ENCODE data around the gene ARHGAP29.

ARHGAP29 gene

GRCh38 chr1:94237291-94238226 lies at the start of gene ARHGAP29:
ARHGAP29 (minus strand) TSS chr1:94237584; CDS start chr1:94231611, 5,973 bp downstream.
- peak in 23 of 51 donors; percentile 2 to 59 (median 26) for DNase-seq

GRCh38 chr1:94286864-94287437 lies 49.6 kb upstream of the ARHGAP29 start:
- DNase-seq, result no peak

GRCh38 chr1:94285031-94285654 lies 47.8 kb upstream of the ARHGAP29 start:
- DNase-seq, result no peak

GRCh38 chr1:94284476-94284875 lies 47.1 kb upstream of the ARHGAP29 start:
- DNase-seq, result no peak

GRCh38 chr1:94283462-94283861 lies 46.1 kb upstream of the ARHGAP29 start:
- DNase-seq, result no peak

- no peak for DNase-seq
Observed at GRCh38 chr1:94282143-94282711, 44.8 kb upstream of the ARHGAP29 start.

GRCh38 chr1:94281361-94282142 lies 44.2 kb upstream of the ARHGAP29 start:
- DNase-seq, result no peak

- no peak for DNase-seq
Observed at GRCh38 chr1:94280541-94280940, 43.2 kb upstream of the ARHGAP29 start.

GRCh38 chr1:94279462-94279861 lies 42.1 kb upstream of the ARHGAP29 start:
- DNase-seq, result no peak

GRCh38 chr1:94279038-94279437 lies 41.7 kb upstream of the ARHGAP29 start:
- no peak for DNase-seq

- no peak for DNase-seq
Observed at GRCh38 chr1:94276988-94277434, 39.6 kb upstream of the ARHGAP29 start.

GRCh38 chr1:94275083-94275482 lies 37.7 kb upstream of the ARHGAP29 start:
- no peak for DNase-seq

GRCh38 chr1:94274561-94274960 lies 37.2 kb upstream of the ARHGAP29 start:
- DNase-seq, result no peak

GRCh38 chr1:94273111-94273510 lies 35.7 kb upstream of the ARHGAP29 start:
- no peak for DNase-seq

- DNase-seq, result no peak
Observed at GRCh38 chr1:94272388-94272787, 35.0 kb upstream of the ARHGAP29 start.

GRCh38 chr1:94271373-94271772 lies 34.0 kb upstream of the ARHGAP29 start:
- no peak for DNase-seq

- no peak for DNase-seq
Observed at GRCh38 chr1:94270801-94271203, 33.4 kb upstream of the ARHGAP29 start.

- no peak for DNase-seq
Observed at GRCh38 chr1:94269921-94270320, 32.5 kb upstream of the ARHGAP29 start.

GRCh38 chr1:94265906-94266305 lies 28.5 kb upstream of the ARHGAP29 start:
- no peak for DNase-seq

- DNase-seq, result no peak
Observed at GRCh38 chr1:94265011-94265422, 27.6 kb upstream of the ARHGAP29 start.
